ENCODE measurements around the gene GRIK1. TPM values are rescaled to one million over a fixed set of nuclear protein-coding genes. Genes with fewer than 3 reads are reported as not detected.

Gene GRIK1
- total RNA-seq, 1 donor from 2014 or later = not detected

DNA sequence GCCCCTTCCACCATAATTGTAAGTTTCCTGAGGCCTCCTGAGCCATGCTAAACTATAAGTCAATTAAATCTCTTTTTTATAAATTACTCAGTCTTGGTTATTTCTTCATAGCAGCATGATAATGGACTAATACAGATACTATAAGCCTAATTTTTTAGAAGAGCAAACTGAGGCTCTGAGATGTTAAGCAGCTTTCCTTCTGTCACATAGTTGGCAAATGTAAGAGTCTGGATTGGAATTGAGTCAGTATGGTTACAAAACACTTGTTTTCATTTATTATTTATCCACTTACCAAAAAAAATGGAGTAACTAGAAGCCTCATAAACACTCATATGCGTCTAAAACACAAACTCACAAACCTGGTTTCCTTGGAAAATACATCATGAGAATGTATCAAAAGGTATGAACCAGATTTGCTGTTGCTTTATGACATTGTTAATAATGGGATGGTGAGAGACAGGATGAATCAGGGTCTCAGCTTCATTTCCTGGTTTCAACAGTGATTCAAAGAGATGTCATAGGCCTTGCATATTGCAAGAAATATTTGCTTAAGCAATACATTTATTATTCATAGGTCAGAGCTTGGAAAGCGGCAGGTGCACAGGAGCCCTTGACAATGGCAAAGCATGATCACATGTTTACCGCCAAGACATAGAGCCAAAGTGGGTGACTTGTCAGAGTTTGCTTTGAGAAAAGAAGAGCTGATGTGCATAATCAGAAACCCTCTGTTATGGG, 221.5 kb downstream of the GRIK1 start:
- Mint-ChIP-seq H3K36me3 (ENCODE audit: low read depth, unreplicated experiment) (peaks cover 5% of the 10 kb centered on the region), H3K4me1 (ENCODE audit: unreplicated experiment) (no peaks in the 10 kb centered on the region), H3K27me3 (ENCODE audit: unreplicated experiment) (no peaks in the 10 kb centered on the region), H3K27ac (ENCODE audit: unreplicated experiment) (no peak overlapping the region), H3K4me3 (ENCODE audit: unreplicated experiment) (no peak overlapping the region), H3K9me3 (ENCODE audit: unreplicated experiment) (no peaks in the 10 kb centered on the region)
- DNase-seq (ENCODE audit: low spot score) = no peak
- TF ChIP-seq, protein P1, sequence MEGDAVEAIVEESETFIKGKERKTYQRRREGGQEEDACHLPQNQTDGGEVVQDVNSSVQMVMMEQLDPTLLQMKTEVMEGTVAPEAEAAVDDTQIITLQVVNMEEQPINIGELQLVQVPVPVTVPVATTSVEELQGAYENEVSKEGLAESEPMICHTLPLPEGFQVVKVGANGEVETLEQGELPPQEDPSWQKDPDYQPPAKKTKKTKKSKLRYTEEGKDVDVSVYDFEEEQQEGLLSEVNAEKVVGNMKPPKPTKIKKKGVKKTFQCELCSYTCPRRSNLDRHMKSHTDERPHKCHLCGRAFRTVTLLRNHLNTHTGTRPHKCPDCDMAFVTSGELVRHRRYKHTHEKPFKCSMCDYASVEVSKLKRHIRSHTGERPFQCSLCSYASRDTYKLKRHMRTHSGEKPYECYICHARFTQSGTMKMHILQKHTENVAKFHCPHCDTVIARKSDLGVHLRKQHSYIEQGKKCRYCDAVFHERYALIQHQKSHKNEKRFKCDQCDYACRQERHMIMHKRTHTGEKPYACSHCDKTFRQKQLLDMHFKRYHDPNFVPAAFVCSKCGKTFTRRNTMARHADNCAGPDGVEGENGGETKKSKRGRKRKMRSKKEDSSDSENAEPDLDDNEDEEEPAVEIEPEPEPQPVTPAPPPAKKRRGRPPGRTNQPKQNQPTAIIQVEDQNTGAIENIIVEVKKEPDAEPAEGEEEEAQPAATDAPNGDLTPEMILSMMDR (IDR thresholded peaks at IDR 0.05; ENCODE audit: unreplicated experiment) = no peak

DNA sequence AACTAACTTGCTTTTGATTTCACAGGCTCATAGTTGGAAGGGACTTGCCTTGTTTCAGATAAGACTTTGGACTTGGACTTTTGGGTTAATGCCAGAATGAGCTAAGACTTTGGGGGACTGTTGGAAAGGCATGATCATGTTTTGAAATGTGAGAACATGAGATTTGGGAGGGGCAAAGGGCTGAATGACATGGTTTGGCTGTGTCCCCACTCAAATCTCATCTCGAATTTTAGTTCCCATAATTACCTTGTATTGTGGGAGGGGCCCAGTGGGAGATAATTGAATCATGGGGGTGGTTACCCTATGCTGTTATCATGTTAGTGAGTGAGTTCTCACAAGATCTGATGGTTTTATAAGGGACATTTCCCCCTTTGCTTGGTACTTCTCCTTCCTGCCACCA, 222.1 kb downstream of the GRIK1 start:
- no peaks in the 10 kb centered on the region for H3K9me3 Mint-ChIP-seq (ENCODE audit: unreplicated experiment)

DNA sequence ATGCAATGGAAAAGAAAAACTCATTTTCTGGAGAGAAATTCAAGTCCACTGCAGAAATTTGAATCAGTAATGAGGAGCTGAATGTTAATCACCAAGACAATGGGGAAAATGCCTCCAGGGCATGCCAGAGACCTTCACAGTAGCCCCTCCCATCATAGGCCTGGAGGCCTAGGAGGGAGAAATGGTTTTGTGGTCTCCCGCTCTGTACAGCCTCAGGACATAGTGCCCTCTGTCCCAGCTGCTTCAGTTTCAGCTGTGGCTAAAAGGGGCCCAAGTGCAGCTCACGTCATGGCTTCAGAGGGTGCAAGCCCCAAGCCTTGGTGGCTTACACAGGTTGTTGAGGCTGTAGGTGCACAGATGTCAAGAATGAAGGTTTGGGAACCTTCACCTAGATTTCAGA, 223.0 kb downstream of the GRIK1 start:
- no peaks in the 10 kb centered on the region for H3K4me1 Mint-ChIP-seq (ENCODE audit: unreplicated experiment)
- no peaks in the 10 kb centered on the region for H3K9me3 Mint-ChIP-seq (ENCODE audit: unreplicated experiment)
- H3K27me3 Mint-ChIP-seq (ENCODE audit: unreplicated experiment) = no peaks in the 10 kb centered on the region
- H3K27ac Mint-ChIP-seq (ENCODE audit: unreplicated experiment) = no peak overlapping the region
- H3K4me3 Mint-ChIP-seq (ENCODE audit: unreplicated experiment) = no peak overlapping the region
- DNase-seq (ENCODE audit: low spot score) = no peak
- peaks cover 5% of the 10 kb centered on the region for H3K36me3 Mint-ChIP-seq (ENCODE audit: low read depth, unreplicated experiment)
- TF ChIP-seq, protein P1 (IDR thresholded peaks at IDR 0.05; ENCODE audit: unreplicated experiment) = no peak

More for the DNA sequence above, 222.1 kb downstream of the GRIK1 start:
- Mint-ChIP-seq H3K27ac (ENCODE audit: unreplicated experiment) (no peak overlapping the region), H3K4me3 (ENCODE audit: unreplicated experiment) (no peak overlapping the region), H3K4me1 (ENCODE audit: unreplicated experiment) (no peaks in the 10 kb centered on the region), H3K27me3 (ENCODE audit: unreplicated experiment) (no peaks in the 10 kb centered on the region), H3K36me3 (ENCODE audit: low read depth, unreplicated experiment) (peaks cover 5% of the 10 kb centered on the region)
- DNase-seq (ENCODE audit: low spot score) = no peak
- TF ChIP-seq, protein P1 (IDR thresholded peaks at IDR 0.05; ENCODE audit: unreplicated experiment) = no peak

DNA sequence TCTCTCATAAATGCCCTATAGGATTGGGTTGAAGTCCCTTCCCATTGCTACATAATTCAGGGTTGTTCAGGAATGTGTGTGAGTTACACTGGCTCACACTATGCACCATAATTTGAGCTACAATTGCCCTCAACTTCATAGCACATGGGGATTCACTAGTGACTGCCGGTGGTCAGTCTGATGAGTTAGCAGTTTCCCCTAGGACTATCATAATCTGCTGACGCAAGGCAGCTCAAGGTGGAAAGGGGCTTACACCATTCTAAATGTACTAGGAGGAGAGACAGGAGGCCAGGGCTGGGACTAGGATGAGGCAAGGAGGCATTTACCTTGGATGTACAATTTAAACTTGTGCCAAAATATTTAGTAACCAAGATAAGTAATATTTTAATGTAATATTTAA, 224.7 kb downstream of the GRIK1 start:
- no peak for DNase-seq (ENCODE audit: low spot score)
- Mint-ChIP-seq H3K27me3 (ENCODE audit: unreplicated experiment) (no peaks in the 10 kb centered on the region), H3K9me3 (ENCODE audit: unreplicated experiment) (no peaks in the 10 kb centered on the region), H3K36me3 (ENCODE audit: low read depth, unreplicated experiment) (peaks cover 5% of the 10 kb centered on the region), H3K27ac (ENCODE audit: unreplicated experiment) (no peak overlapping the region), H3K4me3 (ENCODE audit: unreplicated experiment) (no peak overlapping the region), H3K4me1 (ENCODE audit: unreplicated experiment) (no peaks in the 10 kb centered on the region)
- TF ChIP-seq, protein P1 (IDR thresholded peaks at IDR 0.05; ENCODE audit: unreplicated experiment) = no peak

DNA sequence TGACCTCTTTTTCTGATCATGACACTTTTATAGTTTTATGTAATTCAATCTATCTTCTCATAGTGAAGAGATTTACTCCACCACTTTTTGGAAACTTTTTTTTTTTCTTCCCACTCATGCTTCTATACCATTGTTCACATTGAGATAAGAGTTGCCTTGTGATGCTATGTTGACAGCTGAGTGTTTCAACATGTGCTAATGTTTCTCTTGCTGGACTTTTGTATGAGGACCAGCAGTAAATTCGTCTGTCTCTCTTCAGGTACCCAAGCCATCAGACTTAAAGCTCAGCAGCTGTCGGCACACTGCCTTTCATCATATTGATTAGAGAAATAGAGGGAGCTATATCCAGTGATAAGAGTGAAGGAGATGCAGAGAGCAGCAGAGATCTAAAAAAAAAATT, 227.0 kb downstream of the GRIK1 start:
- no peak for DNase-seq (ENCODE audit: low spot score)
- H3K27ac Mint-ChIP-seq (ENCODE audit: unreplicated experiment) = no peak overlapping the region
- H3K27me3 Mint-ChIP-seq (ENCODE audit: unreplicated experiment) = no peaks in the 10 kb centered on the region
- no peak overlapping the region for H3K4me3 Mint-ChIP-seq (ENCODE audit: unreplicated experiment)
- no peaks in the 10 kb centered on the region for H3K4me1 Mint-ChIP-seq (ENCODE audit: unreplicated experiment)
- no peaks in the 10 kb centered on the region for H3K9me3 Mint-ChIP-seq (ENCODE audit: unreplicated experiment)
- TF ChIP-seq, protein P1 (IDR thresholded peaks at IDR 0.05; ENCODE audit: unreplicated experiment) = no peak
- H3K36me3 Mint-ChIP-seq (ENCODE audit: low read depth, unreplicated experiment) = peaks cover 5% of the 10 kb centered on the region
